NCI-H2196 treated with DMSO at 0.1 percent for 48 hours (cell line): ENCODE measurements around the gene NOB1.
"Not testable (repeated sequence)": the region's sequence is repeated elsewhere in the genome, so short reads cannot be mapped to it uniquely, and the experiment has no call there.

ENCODE experiments used
- DNase-seq: peaks from one replicate; lab custom pipeline; 2025; ENCODE audit not compliant: unreplicated experiment; lab: John Stamatoyannopoulos, UW

The NOB1 gene

DNA sequence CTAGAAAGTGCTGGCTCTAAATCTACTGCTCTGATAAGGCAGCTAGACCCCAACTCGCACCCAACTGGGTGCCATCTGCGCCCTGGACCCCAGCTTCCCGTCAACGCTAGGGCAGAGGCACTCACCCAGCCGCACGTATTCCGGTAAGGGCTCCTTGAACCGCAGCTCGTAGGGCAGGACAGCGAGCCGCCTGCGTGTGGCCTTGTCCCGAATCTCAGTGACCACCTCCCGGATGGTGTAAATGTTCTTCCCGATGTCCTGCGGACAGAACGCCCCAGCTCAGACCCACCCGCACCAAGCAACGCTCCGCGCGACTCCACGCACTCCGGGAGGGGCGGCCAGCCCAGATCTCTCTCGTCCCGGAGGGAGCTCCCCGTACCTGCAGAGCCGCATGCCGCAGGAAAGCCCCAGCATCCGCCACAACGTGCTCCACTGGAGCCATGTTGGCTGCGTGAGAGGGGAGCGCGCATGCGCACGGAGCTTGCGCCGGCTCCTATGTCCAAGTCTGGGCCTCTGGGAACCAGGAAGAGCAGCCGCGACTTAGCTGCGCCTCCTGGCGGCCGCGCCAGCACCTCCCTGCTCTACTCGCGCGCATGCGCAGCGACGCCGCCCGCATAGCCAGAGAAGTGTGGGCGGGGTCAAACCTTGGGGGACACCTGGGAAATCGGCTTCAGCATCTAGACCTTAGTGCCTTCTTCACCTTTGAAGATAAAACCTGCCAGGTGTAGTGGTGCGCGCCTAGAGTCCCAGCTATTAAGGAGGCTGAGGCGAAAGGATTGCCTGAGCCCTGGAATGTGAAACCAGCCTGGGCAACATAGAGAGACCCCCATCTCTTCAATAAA lies at the start of gene NOB1:
Gene NOB1, minus strand, starts transcription at position 458 of the 842 bp plus-strand sequence. Its CDS starts 16 bp downstream, at position 442.
- DNase-seq = peak; percentile 53

- no peak for DNase-seq
Measured at GRCh38 chr16:69804297-69804696, 49.6 kb upstream of the NOB1 start.

- no peak for DNase-seq
Measured at GRCh38 chr16:69799611-69800031, 44.9 kb upstream of the NOB1 start.

DNA sequence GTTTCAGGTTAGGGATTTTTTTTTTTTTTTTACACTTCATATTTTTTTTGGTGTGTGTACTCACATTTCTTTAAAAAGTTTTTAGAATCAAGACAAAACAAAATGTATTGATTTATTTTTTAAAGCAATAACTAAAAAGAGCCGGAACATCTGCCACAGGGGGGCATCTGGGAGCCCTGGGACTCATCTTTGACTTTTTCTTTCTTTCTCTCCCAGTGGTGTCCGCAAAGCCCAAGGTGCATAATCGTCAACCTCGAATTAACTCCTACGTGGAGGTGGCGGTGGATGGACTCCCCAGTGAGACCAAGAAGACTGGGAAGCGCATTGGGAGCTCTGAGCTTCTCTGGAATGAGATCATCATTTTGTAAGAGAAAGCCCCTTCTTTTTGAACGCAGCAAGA lies 43.7 kb upstream of the NOB1 start:
- DNase-seq = no peak

GRCh38 chr16:69796285-69797118 lies 41.8 kb upstream of the NOB1 start:
- DNase-seq = no peak

GRCh38 chr16:69794486-69794885 lies 39.8 kb upstream of the NOB1 start:
- DNase-seq = no peak

DNA sequence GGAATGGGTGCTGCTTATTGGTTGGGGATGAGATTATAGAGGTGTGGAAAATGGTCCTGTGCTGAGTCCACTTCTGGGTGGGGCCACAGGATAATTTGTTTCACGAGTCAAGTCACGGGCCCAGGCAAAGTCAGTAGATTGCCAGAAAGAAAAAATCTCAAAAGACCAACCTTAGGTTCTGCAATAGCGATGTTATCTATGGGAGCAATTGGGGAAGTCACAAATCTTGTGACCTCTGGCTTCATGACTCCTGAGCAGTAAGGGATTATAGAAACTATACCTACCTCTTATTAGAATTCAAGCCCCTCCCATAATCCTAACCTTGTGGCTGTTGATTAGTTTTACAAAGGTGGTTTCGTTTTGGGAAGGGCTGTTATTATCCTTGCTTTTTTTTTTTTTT lies 38.8 kb upstream of the NOB1 start:
- no peak for DNase-seq

DNA sequence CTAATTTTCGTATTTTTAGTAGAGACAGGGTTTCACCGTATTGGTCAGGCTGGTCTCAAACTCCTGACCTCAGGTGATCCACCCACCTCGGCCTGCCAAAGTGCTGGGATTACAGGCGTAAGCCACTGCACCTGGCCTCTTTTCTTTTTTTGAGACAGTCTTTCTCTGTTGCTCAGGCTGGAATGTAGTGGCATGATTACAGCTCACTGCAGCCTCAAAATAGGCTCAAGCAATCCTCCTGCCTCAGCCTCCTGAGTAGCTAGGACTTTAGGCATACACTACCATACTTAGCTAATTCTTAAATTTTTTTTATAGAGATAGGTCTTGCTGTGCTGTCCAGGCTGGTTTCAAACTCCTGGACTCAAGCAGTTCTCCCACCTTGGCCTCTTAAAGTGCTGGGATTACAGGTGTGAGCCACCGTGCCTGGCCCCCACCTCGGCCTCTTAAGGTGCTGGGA lies 36.7 kb upstream of the NOB1 start:
- not testable (repeated sequence) for DNase-seq

- no peak for DNase-seq
Measured at GRCh38 chr16:69787883-69788282, 33.2 kb upstream of the NOB1 start.

GRCh38 chr16:69784586-69784985 lies 29.9 kb upstream of the NOB1 start:
- no peak for DNase-seq

GRCh38 chr16:69781118-69781517 lies 26.4 kb upstream of the NOB1 start:
- no peak for DNase-seq

DNA sequence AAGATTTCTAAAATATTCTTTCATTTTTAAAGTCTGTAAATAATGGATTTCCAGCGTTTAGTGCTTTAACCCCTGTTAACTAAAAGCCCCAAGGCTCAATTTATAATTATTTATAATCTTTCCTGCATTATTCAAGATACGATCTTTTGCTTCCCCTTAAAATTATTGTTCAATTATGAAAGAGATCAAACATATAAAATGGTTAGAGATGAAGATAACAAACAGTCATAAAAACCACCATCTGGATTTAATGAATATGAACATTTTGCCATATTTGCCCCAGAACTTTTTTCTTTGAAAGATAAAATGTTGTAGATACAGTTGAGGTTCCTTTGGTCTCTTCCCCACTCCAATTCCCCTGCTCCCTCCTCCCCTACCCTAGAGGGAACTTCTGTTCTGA lies 25.0 kb upstream of the NOB1 start:
- DNase-seq = no peak

DNA sequence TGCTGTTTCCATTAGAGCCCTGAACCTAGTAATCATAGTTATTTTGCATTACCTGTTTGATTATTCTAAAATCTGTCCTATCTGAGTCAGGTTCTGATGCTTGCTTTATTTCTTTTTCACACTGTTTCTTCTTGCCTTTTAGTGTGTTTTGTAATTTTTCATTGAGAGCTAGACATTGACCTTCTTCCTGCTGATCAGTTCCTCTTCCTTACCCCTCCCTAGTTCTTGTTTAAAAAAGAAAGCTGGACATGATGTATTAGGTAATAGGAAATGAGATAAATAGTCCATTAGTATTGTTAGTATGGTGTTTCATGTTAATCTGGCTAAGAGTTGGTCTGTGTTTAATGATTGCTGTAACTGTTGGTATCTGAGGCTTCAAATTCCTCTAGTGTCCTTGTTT lies 20.8 kb upstream of the NOB1 start:
- no peak for DNase-seq

DNA sequence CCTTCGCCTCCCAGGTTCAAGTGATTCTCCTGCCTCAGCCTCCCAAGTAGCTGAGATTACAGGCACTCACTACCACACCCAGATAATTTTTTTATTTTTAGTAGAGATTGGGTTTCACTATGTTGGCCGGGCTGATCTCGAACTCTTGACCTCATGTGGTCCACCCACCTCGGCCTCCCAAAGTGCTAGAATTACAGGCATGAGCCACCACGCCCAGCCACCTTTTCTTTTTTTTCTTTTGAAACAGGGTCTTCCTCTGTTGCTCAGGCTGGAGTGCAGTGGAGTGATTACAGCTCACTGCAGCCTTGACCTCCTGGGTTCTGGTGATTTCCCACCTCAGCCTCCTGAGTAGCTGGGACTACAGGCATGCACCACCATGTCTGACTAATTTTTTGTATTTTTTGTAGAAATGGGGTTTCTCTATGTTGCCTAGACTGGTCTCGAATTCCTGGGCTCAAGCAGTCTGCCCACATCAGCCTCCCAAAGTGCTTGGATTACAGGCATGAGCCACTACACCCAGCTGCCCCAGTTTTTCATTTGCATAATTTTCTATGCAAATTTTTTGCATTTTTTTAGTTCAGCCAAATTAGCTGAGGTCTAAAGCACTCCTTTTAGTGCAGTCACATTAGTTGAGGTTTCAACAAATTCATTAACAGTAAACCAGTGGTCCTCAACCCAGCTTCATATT lies 18.7 kb upstream of the NOB1 start:
- DNase-seq = no peak

GRCh38 chr16:69771651-69771967 lies 16.9 kb upstream of the NOB1 start:
- DNase-seq = no peak

- DNase-seq = no peak
Measured at GRCh38 chr16:69769404-69769803, 14.7 kb upstream of the NOB1 start.

DNA sequence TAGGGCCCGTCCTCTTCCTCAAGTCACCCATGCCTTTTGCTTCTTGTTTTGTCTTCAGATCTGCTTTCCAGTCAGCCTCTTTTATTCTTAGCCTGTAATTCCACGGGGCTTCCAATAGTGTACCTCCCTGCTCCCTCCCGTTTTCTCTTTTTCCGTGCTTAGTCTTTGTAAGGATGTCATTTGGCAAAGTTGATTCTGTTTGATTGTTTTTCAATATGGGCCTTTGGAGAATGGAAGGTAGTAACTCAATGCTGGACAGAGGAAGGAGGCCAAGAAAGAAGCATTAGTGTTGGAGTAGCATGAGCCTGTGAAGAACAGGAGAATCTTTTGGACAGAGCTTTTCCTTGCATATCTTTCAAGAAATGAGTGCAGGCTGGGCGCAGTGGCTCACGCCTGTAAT lies 13.9 kb upstream of the NOB1 start:
- DNase-seq = no peak

DNA sequence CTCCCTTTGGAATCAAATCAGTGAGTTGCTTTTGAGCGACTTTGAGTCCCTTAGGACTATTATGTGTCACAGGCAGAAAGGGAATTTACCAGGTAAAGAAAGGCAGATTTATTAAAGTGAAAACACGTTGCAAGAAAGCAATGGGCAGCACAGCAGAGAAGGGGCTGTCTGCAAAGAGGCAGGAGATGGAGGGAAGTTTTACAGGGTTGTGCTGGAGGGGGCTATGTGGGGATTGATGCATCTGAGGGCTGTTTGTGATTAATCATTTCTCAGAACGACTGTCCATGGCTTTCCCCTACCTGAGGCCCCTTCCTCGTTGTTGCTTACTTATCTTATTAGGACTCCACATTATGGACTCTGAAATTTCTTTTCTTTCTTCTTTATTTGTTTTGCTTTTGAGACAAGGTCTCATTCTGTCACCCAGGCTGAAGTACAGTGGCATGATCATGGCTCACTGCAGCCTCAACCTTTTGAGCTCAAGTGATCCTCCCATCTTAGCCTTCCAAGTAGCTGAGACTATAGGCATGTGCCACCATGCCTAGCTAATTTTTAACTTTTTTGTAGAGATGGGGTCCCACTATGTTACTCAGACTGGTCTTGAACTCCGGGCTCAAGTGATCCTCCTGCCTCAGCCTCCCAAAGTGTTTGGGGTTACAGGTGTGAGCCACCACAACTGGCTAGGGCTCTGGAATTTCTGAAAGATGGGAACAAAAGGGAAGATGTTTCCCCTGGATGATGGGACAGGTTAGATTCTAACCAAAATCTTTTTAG lies 12.9 kb upstream of the NOB1 start:
- no peak for DNase-seq

GRCh38 chr16:69763599-69763942 lies 8.8 kb upstream of the NOB1 start:
- no peak for DNase-seq

DNA sequence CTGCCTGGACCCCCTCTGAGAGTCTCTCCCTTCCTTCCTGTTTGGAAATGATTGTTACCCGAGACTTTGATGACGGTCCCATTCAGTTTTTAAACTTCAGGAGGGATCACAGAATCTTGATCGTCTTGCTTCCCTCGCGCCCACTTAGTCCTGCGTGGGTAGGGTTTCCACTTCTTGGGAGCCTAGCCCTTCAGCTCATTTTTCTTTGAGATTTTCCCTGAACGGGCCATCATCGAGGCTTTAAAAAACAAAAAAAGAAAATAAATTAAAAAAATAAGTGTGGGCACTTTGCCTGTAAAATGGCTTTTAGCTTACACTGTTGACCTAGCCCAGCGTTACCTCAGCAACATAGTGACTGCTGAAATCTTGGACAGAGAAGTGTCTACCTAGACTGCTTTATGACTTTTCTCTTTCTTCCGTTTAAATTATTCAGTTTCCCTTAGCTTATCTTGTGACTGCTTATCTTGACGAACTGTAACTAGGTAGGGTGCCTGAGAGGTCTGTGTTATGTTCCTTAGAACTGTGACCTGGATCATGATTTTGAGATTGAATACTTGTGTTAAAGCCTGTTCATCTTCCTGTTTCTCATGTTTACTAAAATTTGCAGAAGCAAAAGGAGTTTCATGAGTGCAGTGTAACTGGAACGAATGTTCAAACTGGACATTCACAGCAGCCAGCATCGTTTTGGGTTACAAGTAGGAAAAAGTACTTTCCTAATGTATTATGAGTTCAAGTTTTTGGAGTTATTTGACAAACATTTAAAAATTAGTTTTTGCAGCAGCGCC lies 8.3 kb upstream of the NOB1 start:
- DNase-seq = no peak
